Activated naive CD4-positive, alpha-beta T cell treated with anti-CD3 and anti-CD28 coated beads for 36 hours (primary cell): ENCODE results near the gene ITPR2. TPM values are rescaled to one million over a fixed set of nuclear protein-coding genes. Genes with fewer than 3 reads are reported as not detected.

ENCODE experiments used
- CTCF ChIA-PET: fragments of 350-600 bp; sonication (Branson Sonifier 250); formaldehyde crosslinking; loops from one replicate; lab custom pipeline; 2021; ENCODE audit warnings: antibody characterized with exemption; lab: Charles Lee
- DNase-seq: peaks from one replicate; pipeline ENCODE4 v3.0.0-alpha.2; 2020
- H3K27ac Mint-ChIP-seq: one replicate; pipeline ENCODE4 v1.8.0; 2021; ENCODE audit warnings: mild to moderate bottlenecking, mixed read lengths
- H3K27me3 Mint-ChIP-seq: one replicate; pipeline ENCODE4 v1.8.0; 2021; ENCODE audit warnings: low read depth, mixed read lengths
- H3K36me3 Mint-ChIP-seq: one replicate; pipeline ENCODE4 v1.8.0; 2021; ENCODE audit warnings: low read depth, mixed read lengths
- H3K4me1 Mint-ChIP-seq: one replicate; pipeline ENCODE4 v1.8.0; 2021; ENCODE audit warnings: low read depth, mixed read lengths
- H3K4me3 Mint-ChIP-seq: one replicate; pipeline ENCODE4 v1.8.0; 2021; ENCODE audit warnings: mild to moderate bottlenecking, moderate library complexity, mixed read lengths
- H3K9me3 Mint-ChIP-seq: one replicate; pipeline ENCODE4 v1.8.0; 2021; ENCODE audit warnings: mixed read lengths
- intact Hi-C: fragments of 100-400 bp; cut with micrococcal nuclease; formaldehyde crosslinking; loops from one replicate; pipeline ENCODE4 v1.15.1; 2023
- total RNA-seq, 2 experiments: library from RNA; stranded (reverse); gene quantifications; one replicate each; pipeline ENCODE4 v1.2.3, GENCODE V29; 2021

Gene ITPR2
- total RNA-seq, 2 experiments from 2014 or later: 24.4 to 24.5 TPM

GRCh38 chr12:26379777-26380467 is 453.1 kb downstream of the ITPR2 start:
- no peak overlapping the region for H3K27ac Mint-ChIP-seq

GRCh38 chr12:26378711-26379110 is 454.3 kb downstream of the ITPR2 start:
- no peak overlapping the region for H3K27ac Mint-ChIP-seq
- H3K9me3 Mint-ChIP-seq: peaks cover 1% of the 10 kb centered on the region
- intact Hi-C loops: no loop called here
- no peak for DNase-seq
- H3K27me3 Mint-ChIP-seq: no peaks in the 10 kb centered on the region
- CTCF ChIA-PET: no interaction called here
- no peaks in the 10 kb centered on the region for H3K4me1 Mint-ChIP-seq
- H3K36me3 Mint-ChIP-seq: peaks cover 11% of the 10 kb centered on the region
- no peak overlapping the region for H3K4me3 Mint-ChIP-seq

More at GRCh38 chr12:26379777-26380467, 453.1 kb downstream of the ITPR2 start:
- DNase-seq: no peak
- Mint-ChIP-seq H3K36me3 (peaks cover 21% of the 10 kb centered on the region), H3K27me3 (no peaks in the 10 kb centered on the region), H3K4me1 (no peaks in the 10 kb centered on the region), H3K4me3 (no peak overlapping the region), H3K9me3 (peaks cover 1% of the 10 kb centered on the region)
- CTCF ChIA-PET: no interaction called here
- intact Hi-C loops: no loop called here

- intact Hi-C loops: no loop called here
- Mint-ChIP-seq H3K4me1 (no peaks in the 10 kb centered on the region), H3K27me3 (no peaks in the 10 kb centered on the region), H3K36me3 (peaks cover 12% of the 10 kb centered on the region), H3K4me3 (no peak overlapping the region), H3K9me3 (no peaks in the 10 kb centered on the region), H3K27ac (no peak overlapping the region)
- DNase-seq: no peak
- CTCF ChIA-PET: no interaction called here
Observed at GRCh38 chr12:26374934-26375680, 457.9 kb downstream of the ITPR2 start.

- intact Hi-C loops: no loop called here
- no peak overlapping the region for H3K27ac Mint-ChIP-seq
- H3K27me3 Mint-ChIP-seq: no peaks in the 10 kb centered on the region
Observed at GRCh38 chr12:26373606-26374495, 459.1 kb downstream of the ITPR2 start.

GRCh38 chr12:26372866-26373265 is 460.1 kb downstream of the ITPR2 start:
- no peak for DNase-seq
- peaks cover 9% of the 10 kb centered on the region for H3K36me3 Mint-ChIP-seq
- no peaks in the 10 kb centered on the region for H3K27me3 Mint-ChIP-seq
- CTCF ChIA-PET: no interaction called here
- H3K27ac Mint-ChIP-seq: no peak overlapping the region
- intact Hi-C loops: no loop called here
- no peaks in the 10 kb centered on the region for H3K4me1 Mint-ChIP-seq
- H3K4me3 Mint-ChIP-seq: no peak overlapping the region
- no peaks in the 10 kb centered on the region for H3K9me3 Mint-ChIP-seq

More at GRCh38 chr12:26373606-26374495, 459.1 kb downstream of the ITPR2 start:
- Mint-ChIP-seq H3K4me1 (no peaks in the 10 kb centered on the region), H3K4me3 (no peak overlapping the region), H3K36me3 (peaks cover 9% of the 10 kb centered on the region), H3K9me3 (no peaks in the 10 kb centered on the region)
- DNase-seq: no peak
- CTCF ChIA-PET: no interaction called here

GRCh38 chr12:26370098-26370497 is 462.9 kb downstream of the ITPR2 start:
- H3K9me3 Mint-ChIP-seq: no peaks in the 10 kb centered on the region
- CTCF ChIA-PET: no interaction called here

GRCh38 chr12:26369588-26369987 is 463.4 kb downstream of the ITPR2 start:
- Mint-ChIP-seq H3K27ac (no peak overlapping the region), H3K4me1 (no peaks in the 10 kb centered on the region), H3K4me3 (no peak overlapping the region), H3K9me3 (no peaks in the 10 kb centered on the region), H3K27me3 (no peaks in the 10 kb centered on the region), H3K36me3 (peaks cover 9% of the 10 kb centered on the region)
- CTCF ChIA-PET: no interaction called here
- intact Hi-C loops: no loop called here
- DNase-seq: no peak

More at GRCh38 chr12:26370098-26370497, 462.9 kb downstream of the ITPR2 start:
- Mint-ChIP-seq H3K27ac (no peak overlapping the region), H3K4me3 (no peak overlapping the region), H3K4me1 (no peaks in the 10 kb centered on the region), H3K27me3 (no peaks in the 10 kb centered on the region), H3K36me3 (peaks cover 9% of the 10 kb centered on the region)
- no peak for DNase-seq
- intact Hi-C loops: no loop called here

GRCh38 chr12:26367991-26368730 is 464.8 kb downstream of the ITPR2 start:
- H3K9me3 Mint-ChIP-seq: no peaks in the 10 kb centered on the region
- H3K27me3 Mint-ChIP-seq: no peaks in the 10 kb centered on the region
- no peak overlapping the region for H3K4me3 Mint-ChIP-seq
- intact Hi-C loops: no loop called here
- no peak overlapping the region for H3K27ac Mint-ChIP-seq
- CTCF ChIA-PET: no interaction called here
- DNase-seq: no peak
- peaks cover 9% of the 10 kb centered on the region for H3K36me3 Mint-ChIP-seq
- no peaks in the 10 kb centered on the region for H3K4me1 Mint-ChIP-seq

GRCh38 chr12:26361964-26362363 is 471.0 kb downstream of the ITPR2 start:
- Mint-ChIP-seq H3K4me3 (no peak overlapping the region), H3K27me3 (no peaks in the 10 kb centered on the region), H3K36me3 (peaks cover 5% of the 10 kb centered on the region), H3K9me3 (no peaks in the 10 kb centered on the region), H3K27ac (no peak overlapping the region), H3K4me1 (no peaks in the 10 kb centered on the region)
- CTCF ChIA-PET: no interaction called here
- DNase-seq: no peak
- intact Hi-C loops: no loop called here

GRCh38 chr12:26360062-26360461 is 472.9 kb downstream of the ITPR2 start:
- CTCF ChIA-PET: no interaction called here
- Mint-ChIP-seq H3K36me3 (peaks cover 6% of the 10 kb centered on the region), H3K27me3 (no peaks in the 10 kb centered on the region), H3K4me3 (no peak overlapping the region), H3K4me1 (no peaks in the 10 kb centered on the region), H3K9me3 (no peaks in the 10 kb centered on the region), H3K27ac (no peak overlapping the region)
- intact Hi-C loops: no loop called here
- no peak for DNase-seq

- Mint-ChIP-seq H3K9me3 (no peaks in the 10 kb centered on the region), H3K27ac (no peak overlapping the region), H3K27me3 (no peaks in the 10 kb centered on the region), H3K4me1 (no peaks in the 10 kb centered on the region), H3K36me3 (peaks cover 7% of the 10 kb centered on the region), H3K4me3 (no peak overlapping the region)
- no peak for DNase-seq
- CTCF ChIA-PET: no interaction called here
- intact Hi-C loops: no loop called here
Observed at GRCh38 chr12:26359576-26359975, 473.4 kb downstream of the ITPR2 start.

GRCh38 chr12:26358651-26359050 is 474.3 kb downstream of the ITPR2 start:
- no peaks in the 10 kb centered on the region for H3K27me3 Mint-ChIP-seq
- H3K4me1 Mint-ChIP-seq: no peaks in the 10 kb centered on the region
- no peak for DNase-seq
- peaks cover 8% of the 10 kb centered on the region for H3K36me3 Mint-ChIP-seq
- intact Hi-C loops: no loop called here
- no peaks in the 10 kb centered on the region for H3K9me3 Mint-ChIP-seq
- no peak overlapping the region for H3K4me3 Mint-ChIP-seq
- CTCF ChIA-PET: no interaction called here
- H3K27ac Mint-ChIP-seq: no peak overlapping the region
